Stimulated activated CD4-positive, alpha-beta T cell treated with anti-CD3 and anti-CD28 coated beads, Interleukin-2, amount 100 ng/mL, for 24 hours (primary cell): Measurements from ENCODE around the gene MAML3.
A peak's percentile ranks its signal among the peaks of the same experiment; 100 is the strongest.

ENCODE experiments used
- DNase-seq, 2 donors: peaks; one replicate each; pipeline ENCODE4 v3.0.0-alpha.2; 2020

MAML3 gene

GRCh38 chr4:140123666-140124377 lies 30.2 kb downstream of the MAML3 start:
- DNase-seq, result no peak

- no peak for DNase-seq
Observed at GRCh38 chr4:140122891-140123290, 31.1 kb downstream of the MAML3 start.

GRCh38 chr4:140121646-140122045 lies 32.3 kb downstream of the MAML3 start:
- no peak for DNase-seq

- DNase-seq, result no peak
Observed at GRCh38 chr4:140118931-140119640, 34.9 kb downstream of the MAML3 start.

GRCh38 chr4:140117947-140118346 lies 36.0 kb downstream of the MAML3 start:
- DNase-seq, result no peak

GRCh38 chr4:140116442-140117104 lies 37.4 kb downstream of the MAML3 start:
- no peak for DNase-seq

GRCh38 chr4:140115140-140115539 lies 38.8 kb downstream of the MAML3 start:
- DNase-seq, result no peak

GRCh38 chr4:140113653-140114052 lies 40.3 kb downstream of the MAML3 start:
- DNase-seq, result no peak

GRCh38 chr4:140112576-140112975 lies 41.4 kb downstream of the MAML3 start:
- DNase-seq, result no peak

- DNase-seq, result no peak
Observed at GRCh38 chr4:140111256-140111655, 42.7 kb downstream of the MAML3 start.

- no peak for DNase-seq
Observed at GRCh38 chr4:140110542-140111215, 43.3 kb downstream of the MAML3 start.

- no peak for DNase-seq
Observed at GRCh38 chr4:140109737-140110136, 44.2 kb downstream of the MAML3 start.

- DNase-seq, result no peak
Observed at GRCh38 chr4:140109292-140109691, 44.7 kb downstream of the MAML3 start.

GRCh38 chr4:140108713-140109230 lies 45.2 kb downstream of the MAML3 start:
- DNase-seq, result no peak

- no peak for DNase-seq
Observed at GRCh38 chr4:140108243-140108642, 45.7 kb downstream of the MAML3 start.

GRCh38 chr4:140106289-140106844 lies 47.6 kb downstream of the MAML3 start:
- DNase-seq, result no peak

GRCh38 chr4:140105436-140105835 lies 48.5 kb downstream of the MAML3 start:
- no peak for DNase-seq

GRCh38 chr4:140103676-140104075 lies 50.3 kb downstream of the MAML3 start:
- DNase-seq, result peak; percentile 32 to 34

- no peak for DNase-seq
Observed at GRCh38 chr4:140102421-140102820, 51.6 kb downstream of the MAML3 start.

GRCh38 chr4:140100771-140101170 lies 53.2 kb downstream of the MAML3 start:
- DNase-seq, result no peak

- no peak for DNase-seq
Observed at GRCh38 chr4:140099983-140100382, 54.0 kb downstream of the MAML3 start.

GRCh38 chr4:140098455-140099160 lies 55.4 kb downstream of the MAML3 start:
- DNase-seq, result no peak
